Measurements from ENCODE around the gene PARP2.

- TF ChIP-seq EZH2 (IDR thresholded peaks at IDR 0.05; ENCODE audit: borderline replicate concordance, insufficient read depth, low read length, poor library complexity, severe bottlenecking) (no peak), CTCF (IDR thresholded peaks at IDR 0.05; ENCODE audit: poor library complexity, severe bottlenecking) (no peak)
Measured at GRCh38 chr14:20372796-20373195, 29.4 kb downstream of the PARP2 start.
